WTC11 (cell line): ENCODE results near the gene AGPAT3.

ENCODE experiments used
- ATF1 ChIP-seq: sonication (generic); formaldehyde crosslinking; IDR thresholded peaks from 2 replicates; pipeline ENCODE4 v1.8.1; 2023; ENCODE audit warnings: mild to moderate bottlenecking, moderate library complexity, missing genetic modification reagents
- ATF3 ChIP-seq: sonication (generic); formaldehyde crosslinking; conservative IDR thresholded peaks from 2 replicates; pipeline ENCODE4 v1.8.1; 2022; ENCODE audit warnings: mild to moderate bottlenecking, missing genetic modification reagents
- CDX4 ChIP-seq: fragments of 250-450 bp; sonication (Bioruptor Pico); IDR thresholded peaks from 2 replicates; pipeline ENCODE4 v1.9.0; 2021; ENCODE audit warnings: moderate library complexity, mild to moderate bottlenecking, inconsistent platforms, borderline replicate concordance
- CREB1 ChIP-seq: sonication (generic); formaldehyde crosslinking; IDR thresholded peaks from 2 replicates; pipeline ENCODE4 v1.8.0; 2023; ENCODE audit warnings: mild to moderate bottlenecking, missing genetic modification reagents
- CTCF ChIP-seq: fragments of 200-600 bp; IDR thresholded peaks from 2 replicates; pipeline ENCODE4 v1.8.0; 2022; ENCODE audit warnings: antibody characterized with exemption
- HMGA2 ChIP-seq: fragments of 250-450 bp; sonication (Bioruptor Pico); IDR thresholded peaks from 2 replicates; pipeline ENCODE4 v1.4.0; 2021; ENCODE audit warnings: mild to moderate bottlenecking, moderate library complexity
- MXD4 ChIP-seq: fragments of 250-450 bp; sonication (Bioruptor Pico); IDR thresholded peaks from 2 replicates; pipeline ENCODE4 v1.8.0; 2021; ENCODE audit warnings: mild to moderate bottlenecking, moderate library complexity, borderline replicate concordance
- PREB ChIP-seq: sonication (generic); formaldehyde crosslinking; IDR thresholded peaks from 2 replicates; pipeline ENCODE4 v1.8.1; 2022; ENCODE audit warnings: mild to moderate bottlenecking, missing genetic modification reagents, moderate library complexity, borderline replicate concordance
- STAT6 ChIP-seq: sonication (generic); formaldehyde crosslinking; conservative IDR thresholded peaks from 2 replicates; pipeline ENCODE4 v1.8.1; 2023; ENCODE audit warnings: mild to moderate bottlenecking, low read depth, missing genetic modification reagents, moderate library complexity
- TEAD4 ChIP-seq: sonication (generic); formaldehyde crosslinking; IDR thresholded peaks from 2 replicates; pipeline ENCODE4 v1.8.0; 2022; ENCODE audit warnings: mild to moderate bottlenecking, missing genetic modification reagents
- ZNF138 ChIP-seq: sonication (generic); formaldehyde crosslinking; conservative IDR thresholded peaks from 2 replicates; pipeline ENCODE4 v1.8.1; 2022; ENCODE audit warnings: mild to moderate bottlenecking, moderate library complexity, missing genetic modification reagents
- ZNF423 ChIP-seq: fragments of 250-450 bp; sonication (Bioruptor Pico); IDR thresholded peaks from 2 replicates; pipeline ENCODE4 v2.1.2; 2022; ENCODE audit warnings: mild to moderate bottlenecking, moderate library complexity

GRCh38 chr21:43930074-43930847 is 65.2 kb downstream of the AGPAT3 start:
- TF ChIP-seq CTCF: no peak
- no peak for TF ChIP-seq ATF3 (CRISPR knock-in tag)
- no peak for TF ChIP-seq CDX4 (CRISPR knock-in tag)
- no peak for TF ChIP-seq ZNF423 (CRISPR knock-in tag)
- no peak for TF ChIP-seq STAT6 (CRISPR knock-in tag)
- TF ChIP-seq ZNF138 (CRISPR knock-in tag): no peak
- TF ChIP-seq PREB (CRISPR knock-in tag): no peak
- no peak for TF ChIP-seq ATF1 (CRISPR knock-in tag)
- no peak for TF ChIP-seq HMGA2 (CRISPR knock-in tag)
- no peak for TF ChIP-seq CREB1 (CRISPR knock-in tag)
- no peak for TF ChIP-seq TEAD4 (CRISPR knock-in tag)
- no peak for TF ChIP-seq MXD4 (CRISPR knock-in tag)
